GM12801 (cell line): ENCODE measurements around the gene GOLGA6L7.
"Not testable (repeated sequence)": the region's sequence is repeated elsewhere in the genome, so short reads cannot be mapped to it uniquely, and the experiment has no call there.

ENCODE experiments used
- TF ChIP-seq, protein P1 (sequence below): IDR thresholded peaks from one replicate; pipeline ENCODE4 v1.5.1; 2011; ENCODE audit warnings: control low read depth; ENCODE audit not compliant: insufficient read length; ENCODE audit errors: extremely low read depth

GOLGA6L7 gene, protein sequence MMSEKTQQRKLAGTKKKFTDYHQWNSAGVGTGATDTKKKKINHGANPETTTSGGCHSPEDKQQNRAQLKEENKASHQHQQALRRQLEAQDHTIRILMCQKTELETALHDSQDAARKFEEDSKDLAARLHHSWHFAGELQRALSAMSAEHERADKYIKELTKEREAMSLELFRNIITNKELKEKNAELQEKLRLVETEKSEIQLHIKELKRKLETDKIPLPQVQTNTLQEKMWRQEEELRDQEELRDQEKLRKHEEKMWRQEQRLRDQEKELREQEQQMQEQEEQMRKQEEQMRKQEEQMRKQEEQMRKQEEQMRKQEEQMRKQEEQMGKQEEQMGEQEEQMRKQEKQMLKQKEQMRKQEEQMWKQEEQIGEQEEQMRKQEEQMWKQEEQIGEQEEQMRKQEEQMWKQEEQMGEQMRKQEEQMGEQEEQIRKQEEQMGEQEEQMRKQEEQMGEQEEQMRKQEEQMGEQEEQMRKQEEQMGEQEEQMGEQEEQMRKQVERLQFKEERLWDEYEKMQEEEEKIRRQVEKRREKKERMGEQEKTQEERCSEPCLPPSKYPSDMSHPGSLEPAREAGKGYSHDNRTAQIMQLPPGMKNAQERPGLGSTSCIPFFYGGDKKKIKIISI

DNA sequence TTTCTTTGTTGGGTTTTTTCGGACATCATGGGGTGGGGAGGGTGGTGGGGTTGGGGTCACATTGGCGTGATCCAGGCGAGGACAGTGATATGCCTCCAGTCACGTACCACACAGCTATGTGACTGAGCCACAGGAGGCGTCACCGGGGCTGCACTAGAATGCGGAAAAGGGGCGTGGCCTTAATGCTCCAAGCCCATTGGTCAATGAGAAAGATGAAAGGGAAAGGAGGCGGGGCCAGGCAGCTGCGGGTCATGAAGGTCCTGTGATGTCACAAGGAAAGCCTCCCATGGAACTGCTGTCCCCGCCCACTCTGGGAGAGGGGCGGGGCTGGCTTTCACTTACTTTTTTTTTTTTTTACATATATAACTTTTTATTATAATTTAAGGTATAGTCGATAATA, at the start of gene GOLGA6L7:
GOLGA6L7 (minus strand) TSS at position 124 of the 400 bp plus-strand sequence; CDS start at position 29, 95 bp downstream.
- TF ChIP-seq, protein P1, sequence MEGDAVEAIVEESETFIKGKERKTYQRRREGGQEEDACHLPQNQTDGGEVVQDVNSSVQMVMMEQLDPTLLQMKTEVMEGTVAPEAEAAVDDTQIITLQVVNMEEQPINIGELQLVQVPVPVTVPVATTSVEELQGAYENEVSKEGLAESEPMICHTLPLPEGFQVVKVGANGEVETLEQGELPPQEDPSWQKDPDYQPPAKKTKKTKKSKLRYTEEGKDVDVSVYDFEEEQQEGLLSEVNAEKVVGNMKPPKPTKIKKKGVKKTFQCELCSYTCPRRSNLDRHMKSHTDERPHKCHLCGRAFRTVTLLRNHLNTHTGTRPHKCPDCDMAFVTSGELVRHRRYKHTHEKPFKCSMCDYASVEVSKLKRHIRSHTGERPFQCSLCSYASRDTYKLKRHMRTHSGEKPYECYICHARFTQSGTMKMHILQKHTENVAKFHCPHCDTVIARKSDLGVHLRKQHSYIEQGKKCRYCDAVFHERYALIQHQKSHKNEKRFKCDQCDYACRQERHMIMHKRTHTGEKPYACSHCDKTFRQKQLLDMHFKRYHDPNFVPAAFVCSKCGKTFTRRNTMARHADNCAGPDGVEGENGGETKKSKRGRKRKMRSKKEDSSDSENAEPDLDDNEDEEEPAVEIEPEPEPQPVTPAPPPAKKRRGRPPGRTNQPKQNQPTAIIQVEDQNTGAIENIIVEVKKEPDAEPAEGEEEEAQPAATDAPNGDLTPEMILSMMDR, result not testable (repeated sequence)

DNA sequence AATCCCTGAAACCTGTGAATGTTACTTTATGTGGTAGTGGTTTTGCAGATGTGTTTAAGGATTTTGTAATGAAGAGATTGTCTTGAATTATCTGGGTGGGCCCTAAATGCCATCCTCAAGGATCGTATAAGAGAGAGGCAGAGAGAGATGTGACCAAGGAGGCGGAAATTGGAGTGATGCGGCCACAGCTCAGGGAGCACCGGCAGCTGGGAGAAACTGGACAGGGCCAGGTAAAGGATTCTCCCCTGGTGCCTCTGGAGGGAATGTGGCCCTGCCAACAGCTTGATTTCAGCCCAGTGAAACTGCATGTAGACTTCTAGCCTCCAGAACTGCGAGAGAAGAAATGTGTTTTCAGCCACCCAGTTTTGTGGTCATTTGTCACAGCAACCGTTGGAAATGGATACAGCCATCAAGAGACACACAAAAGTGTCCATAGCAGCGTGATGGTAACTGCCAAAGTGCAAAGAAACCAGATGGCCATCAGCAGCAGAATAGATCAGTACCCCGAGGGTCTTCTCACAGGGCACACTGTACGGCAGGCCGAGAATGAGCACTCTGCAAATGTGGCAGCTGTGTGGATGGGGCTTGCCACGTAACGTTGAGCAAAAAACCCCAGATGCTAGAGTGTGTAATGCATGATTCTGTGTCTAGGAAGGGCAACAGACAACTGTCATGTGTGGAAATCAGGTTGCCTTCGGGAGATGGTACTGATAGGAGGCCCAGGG, 49.6 kb upstream of the GOLGA6L7 start:
- TF ChIP-seq, protein P1, result no peak

DNA sequence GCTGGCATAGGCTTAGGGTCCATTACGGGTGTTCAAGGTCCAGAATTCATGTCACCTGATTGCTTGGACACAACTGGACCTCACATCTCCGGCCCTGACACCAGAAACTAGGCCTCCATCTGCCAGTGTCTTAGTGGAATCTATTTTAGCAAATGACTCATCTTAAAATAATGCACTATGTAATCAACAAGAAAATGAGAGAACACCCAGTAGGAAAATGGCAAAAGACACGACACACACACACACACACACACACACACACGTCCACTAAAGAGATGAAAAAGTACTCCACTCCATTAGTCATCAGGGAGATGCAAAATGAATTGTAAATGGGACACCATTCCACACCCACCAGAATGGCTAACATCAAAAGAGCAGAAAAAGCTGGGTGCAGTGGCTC, 48.5 kb upstream of the GOLGA6L7 start:
- TF ChIP-seq, protein P1, result no peak

DNA sequence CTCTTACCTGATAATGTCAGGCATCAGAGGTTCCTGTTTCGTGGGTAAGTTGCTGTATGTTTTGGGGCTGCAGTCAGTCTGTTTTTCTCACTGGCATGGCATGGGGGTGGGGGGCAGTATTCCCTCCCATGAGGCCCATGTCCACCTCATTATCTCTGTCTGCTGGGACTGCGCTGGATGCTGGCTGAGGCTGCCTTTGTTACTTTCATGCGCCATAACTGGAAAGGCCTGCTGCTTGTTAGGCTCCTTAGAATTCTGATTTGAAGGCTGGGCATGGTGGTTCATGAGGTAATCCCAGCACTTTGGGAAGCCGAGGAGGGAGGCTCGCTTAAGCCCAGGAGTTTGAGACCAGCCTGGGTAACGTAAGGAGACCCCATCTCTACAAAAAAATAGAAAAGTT, 47.1 kb upstream of the GOLGA6L7 start:
- TF ChIP-seq, protein P1, result no peak

DNA sequence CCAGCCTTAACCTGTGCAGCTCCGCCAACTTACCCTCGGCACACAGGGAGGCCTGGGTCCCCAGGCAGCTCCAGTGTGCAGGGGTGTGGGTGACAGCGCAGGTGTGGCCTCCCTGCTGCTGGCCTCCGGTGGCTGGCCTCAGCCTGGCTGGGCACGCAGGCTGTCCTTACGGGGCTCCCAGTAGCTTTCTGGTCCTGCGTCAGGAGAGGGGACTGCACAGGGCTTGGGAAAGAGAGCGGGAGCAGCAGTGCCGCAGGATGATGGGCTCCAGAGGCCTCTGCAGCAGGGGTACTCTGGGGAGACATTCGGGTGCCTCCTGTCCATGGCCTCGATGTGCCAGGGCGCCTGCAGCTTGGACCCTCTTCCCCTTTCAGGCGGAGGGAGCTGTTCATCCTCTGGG, 46.7 kb upstream of the GOLGA6L7 start:
- TF ChIP-seq, protein P1, result no peak

DNA sequence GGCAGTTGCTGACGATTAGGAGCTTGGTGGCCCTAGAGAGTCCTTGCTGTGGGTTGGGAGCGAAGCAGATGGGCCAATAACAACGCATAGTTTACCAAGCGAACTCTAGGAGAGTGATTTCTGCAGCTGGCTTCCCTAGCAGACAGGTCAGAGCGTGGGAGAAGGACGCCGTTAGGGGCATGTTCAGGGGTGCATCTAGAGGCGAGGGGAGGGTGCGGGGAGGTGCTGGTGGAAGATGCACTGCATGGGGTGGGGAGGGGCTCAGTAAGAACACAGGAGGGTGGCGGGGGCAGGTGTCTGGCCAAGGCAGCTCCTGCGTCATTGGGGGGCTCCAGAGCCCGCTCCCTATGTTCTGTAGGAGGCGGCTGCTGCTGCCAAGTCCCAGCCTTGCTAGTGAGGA, 46.2 kb upstream of the GOLGA6L7 start:
- TF ChIP-seq, protein P1, result no peak

DNA sequence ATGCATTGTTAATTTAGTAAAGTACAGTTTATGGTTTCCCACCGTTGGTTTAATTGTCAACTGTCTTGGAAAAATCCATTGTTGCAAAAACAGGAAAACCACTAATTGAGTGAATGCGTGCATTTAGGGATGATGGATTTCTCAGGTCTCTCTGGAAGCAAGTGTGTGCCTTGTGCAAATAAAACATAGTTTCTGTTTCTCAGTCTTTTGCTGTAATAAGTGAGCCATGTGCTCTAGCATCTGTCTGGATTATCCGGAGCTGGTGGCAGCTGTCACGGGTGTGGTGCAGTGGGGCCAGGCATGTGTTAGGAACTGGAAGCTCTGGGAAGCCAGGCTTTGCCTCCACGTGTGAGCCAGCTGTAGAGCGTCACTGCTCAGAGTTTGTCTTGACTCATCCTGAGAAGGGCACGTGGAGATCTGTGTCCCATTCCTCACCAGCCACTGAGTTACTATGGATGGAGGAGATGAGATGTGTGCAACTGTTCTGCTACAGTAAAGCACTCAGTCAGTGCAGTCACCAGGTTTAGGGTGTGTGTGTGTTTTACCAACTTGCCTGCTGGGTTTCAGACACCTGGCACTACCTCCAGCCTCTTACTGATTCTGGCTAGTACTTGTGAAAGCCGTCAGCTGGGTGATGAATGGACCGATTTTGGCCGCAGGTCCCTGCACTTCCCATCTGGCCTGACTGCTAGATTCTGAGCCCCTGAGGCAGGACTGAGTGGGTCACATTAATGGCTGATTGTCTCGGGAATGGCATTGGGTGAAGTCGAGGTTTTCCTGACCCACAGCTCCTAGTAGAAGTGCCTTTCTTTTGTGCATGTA, 44.6 kb upstream of the GOLGA6L7 start:
- TF ChIP-seq, protein P1, result no peak
